Colonic mucosa (tissue), 4 donors: ENCODE measurements around the gene CDH4. TPM values are rescaled to one million over a fixed set of nuclear protein-coding genes. Genes with fewer than 3 reads are reported as not detected.

Experiments used
- DNase-seq: peaks from one replicate; pipeline ENCODE4 v3.0.0-alpha.2; 2020
- H3K27ac ChIP-seq: fragments of 200-600 bp; one replicate; pipeline ENCODE4 v1.8.0; 2021
- H3K27me3 ChIP-seq: fragments of 200-600 bp; one replicate; pipeline ENCODE4 v1.8.0; 2021
- H3K36me3 ChIP-seq: fragments of 200-600 bp; one replicate; pipeline ENCODE4 v1.8.0; 2021
- H3K4me1 ChIP-seq: fragments of 200-600 bp; one replicate; pipeline ENCODE4 v1.8.0; 2021; ENCODE audit warnings: mild to moderate bottlenecking
- H3K4me3 ChIP-seq: fragments of 200-600 bp; one replicate; pipeline ENCODE4 v1.8.0; 2021
- H3K9ac ChIP-seq, 2 donors: one replicate each; pipeline ENCODE4 v1.7.0; 2013; ENCODE audit warnings: control low read depth in 2 of 2, low read depth in 2 of 2, low read length in 2 of 2
- H3K9me3 ChIP-seq: fragments of 200-600 bp; one replicate; pipeline ENCODE4 v1.8.0; 2021
- CTCF ChIP-seq: fragments of 200-600 bp; IDR thresholded peaks from one replicate; pipeline ENCODE4 v1.8.0; 2022; ENCODE audit warnings: antibody characterized with exemption, mild to moderate bottlenecking
- intact Hi-C: fragments of 100-400 bp; cut with DNase I; formaldehyde crosslinking; loops from one replicate; pipeline ENCODE4 v1.14.1; 2022
- total RNA-seq, 2 donors: library from RNA; stranded (reverse); fragmentation: NEBNext Ultra II Directional in 1 of 2; extraction: Animal tissue kit (Norgen Biotek cat#: 25700) in 1 of 2; gene quantifications; one replicate each; pipeline ENCODE4 v1.2.1, GENCODE V29; 2021
- donor health status: healthy.
- donor health status: DM: no; HTN: no; CAD: no.
- donor health status: DM: no; HTN: no; CAD: no.

Gene CDH4
- total RNA-seq, 2 donors from 2014 or later = 0.08 TPM; not detected in 1

- Histone ChIP-seq H3K27ac (no peak overlapping the region), H3K4me3 (no peak overlapping the region), H3K4me1 (no peaks in the 10 kb centered on the region), H3K9ac (no peak overlapping the region), H3K36me3 (no peaks in the 10 kb centered on the region), H3K27me3 (no peaks in the 10 kb centered on the region), H3K9me3 (no peaks in the 10 kb centered on the region)
- no peak for DNase-seq
- TF ChIP-seq CTCF = no peak
- intact Hi-C loops = no loop called here
Measured at GRCh38 chr20:61745397-61746146, 493.5 kb downstream of the CDH4 start.

GRCh38 chr20:61746147-61746646 lies 494.1 kb downstream of the CDH4 start:
- no peaks in the 10 kb centered on the region for H3K4me1 ChIP-seq
- no peak for TF ChIP-seq CTCF
- DNase-seq = no peak
- H3K9ac ChIP-seq = no peak overlapping the region
- H3K27me3 ChIP-seq = no peaks in the 10 kb centered on the region
- H3K27ac ChIP-seq = no peak overlapping the region
- intact Hi-C loops = no loop called here
- no peaks in the 10 kb centered on the region for H3K36me3 ChIP-seq
- H3K9me3 ChIP-seq = no peaks in the 10 kb centered on the region
- no peak overlapping the region for H3K4me3 ChIP-seq

GRCh38 chr20:61746781-61747180 lies 494.7 kb downstream of the CDH4 start:
- intact Hi-C loops = no loop called here
- no peaks in the 10 kb centered on the region for H3K36me3 ChIP-seq
- no peaks in the 10 kb centered on the region for H3K27me3 ChIP-seq
- no peak overlapping the region for H3K9ac ChIP-seq
- TF ChIP-seq CTCF = no peak
- no peak for DNase-seq
- H3K27ac ChIP-seq = no peak overlapping the region
- H3K4me3 ChIP-seq = no peak overlapping the region
- H3K9me3 ChIP-seq = no peaks in the 10 kb centered on the region
- no peaks in the 10 kb centered on the region for H3K4me1 ChIP-seq

GRCh38 chr20:61748376-61748775 lies 496.3 kb downstream of the CDH4 start:
- no peak for TF ChIP-seq CTCF
- no peak overlapping the region for H3K27ac ChIP-seq
- intact Hi-C loops = no loop called here
- H3K27me3 ChIP-seq = no peaks in the 10 kb centered on the region
- DNase-seq = no peak
- H3K4me1 ChIP-seq = no peaks in the 10 kb centered on the region
- no peaks in the 10 kb centered on the region for H3K9me3 ChIP-seq
- no peak overlapping the region for H3K9ac ChIP-seq
- H3K4me3 ChIP-seq = no peak overlapping the region
- no peaks in the 10 kb centered on the region for H3K36me3 ChIP-seq

GRCh38 chr20:61749406-61750075 lies 497.5 kb downstream of the CDH4 start:
- Histone ChIP-seq H3K9me3 (no peaks in the 10 kb centered on the region), H3K27ac (no peak overlapping the region), H3K36me3 (no peaks in the 10 kb centered on the region), H3K27me3 (no peaks in the 10 kb centered on the region), H3K4me3 (no peak overlapping the region), H3K4me1 (no peaks in the 10 kb centered on the region), H3K9ac (no peak overlapping the region)
- DNase-seq = no peak
- intact Hi-C loops = no loop called here
- no peak for TF ChIP-seq CTCF
